Stimulated activated naive CD4-positive, alpha-beta T cell treated with Interleukin-2 at 50 U/mL for 16 hours (primary cell): ENCODE results near the gene EPHA8.

ENCODE experiments used
- DNase-seq: peaks from one replicate; lab custom pipeline; 2025; lab: John Stamatoyannopoulos, UW

The EPHA8 gene

GRCh38 chr1:22567197-22567596 lies 3.9 kb downstream of the EPHA8 start:
- no peak for DNase-seq

DNA sequence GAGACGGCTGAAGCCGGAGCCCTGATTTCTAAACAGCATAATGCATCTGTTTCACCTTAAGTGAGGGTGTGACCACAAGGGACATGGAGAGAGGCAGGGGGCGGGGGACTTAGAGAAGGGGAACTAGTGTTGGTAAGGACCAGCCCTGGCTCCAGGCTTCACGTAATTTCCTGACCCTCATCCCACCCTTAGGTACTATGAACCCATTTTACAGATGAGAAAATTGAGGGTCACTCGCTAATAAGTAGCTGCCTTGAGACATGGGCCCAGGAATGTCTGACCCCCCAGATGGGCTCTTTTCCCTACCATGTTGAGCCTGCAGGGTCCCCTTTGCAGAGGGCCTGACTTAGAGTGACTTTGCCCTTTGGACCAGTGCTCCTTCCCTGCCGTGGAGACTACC lies 4.7 kb downstream of the EPHA8 start:
- no peak for DNase-seq

DNA sequence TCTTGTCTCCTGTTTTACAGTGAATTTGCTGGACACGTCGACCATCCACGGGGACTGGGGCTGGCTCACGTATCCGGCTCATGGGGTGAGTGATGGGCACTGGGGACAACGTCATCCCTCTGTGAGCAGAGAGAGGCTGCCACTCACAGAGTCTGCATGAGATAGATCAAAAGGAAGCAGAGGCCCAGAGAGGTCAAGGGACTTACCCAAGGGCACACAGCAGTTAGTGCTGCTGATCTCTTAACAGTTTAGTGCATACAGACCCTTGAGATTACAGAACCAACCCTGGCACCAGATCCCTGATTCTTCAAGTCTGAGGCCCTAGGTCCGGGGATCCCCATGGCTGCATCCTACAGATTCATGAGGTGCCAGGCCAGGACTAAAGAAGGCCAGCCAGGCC lies 6.0 kb downstream of the EPHA8 start:
- DNase-seq = no peak

- no peak for DNase-seq
Measured at GRCh38 chr1:22570140-22570909, 7.0 kb downstream of the EPHA8 start.

DNA sequence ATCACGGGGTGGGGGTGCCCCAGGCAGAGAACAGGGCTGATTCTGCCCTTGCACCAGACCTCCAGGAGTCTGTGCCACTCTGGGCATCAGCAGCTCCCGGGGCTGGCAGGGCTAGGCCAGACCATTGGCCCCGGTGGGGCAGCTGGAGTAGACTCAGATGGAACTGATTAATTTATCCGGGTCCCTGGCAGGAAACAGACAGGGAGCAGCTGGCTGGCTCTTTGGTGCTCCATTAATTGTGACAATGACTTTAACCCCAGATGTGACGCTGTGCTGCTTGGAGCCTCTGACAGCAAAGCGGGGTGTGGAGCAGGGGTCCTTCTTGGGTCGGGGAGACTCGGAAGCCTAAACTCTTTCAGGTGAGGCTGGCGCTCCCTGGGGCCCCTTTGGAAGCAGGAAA lies 9.5 kb downstream of the EPHA8 start:
- DNase-seq = no peak

GRCh38 chr1:22573237-22573636 lies 9.9 kb downstream of the EPHA8 start:
- DNase-seq = no peak

GRCh38 chr1:22575532-22576149 lies 12.4 kb downstream of the EPHA8 start:
- DNase-seq = no peak

GRCh38 chr1:22576150-22576544 lies 12.9 kb downstream of the EPHA8 start:
- no peak for DNase-seq

- DNase-seq = no peak
Measured at GRCh38 chr1:22576617-22577016, 13.3 kb downstream of the EPHA8 start.

DNA sequence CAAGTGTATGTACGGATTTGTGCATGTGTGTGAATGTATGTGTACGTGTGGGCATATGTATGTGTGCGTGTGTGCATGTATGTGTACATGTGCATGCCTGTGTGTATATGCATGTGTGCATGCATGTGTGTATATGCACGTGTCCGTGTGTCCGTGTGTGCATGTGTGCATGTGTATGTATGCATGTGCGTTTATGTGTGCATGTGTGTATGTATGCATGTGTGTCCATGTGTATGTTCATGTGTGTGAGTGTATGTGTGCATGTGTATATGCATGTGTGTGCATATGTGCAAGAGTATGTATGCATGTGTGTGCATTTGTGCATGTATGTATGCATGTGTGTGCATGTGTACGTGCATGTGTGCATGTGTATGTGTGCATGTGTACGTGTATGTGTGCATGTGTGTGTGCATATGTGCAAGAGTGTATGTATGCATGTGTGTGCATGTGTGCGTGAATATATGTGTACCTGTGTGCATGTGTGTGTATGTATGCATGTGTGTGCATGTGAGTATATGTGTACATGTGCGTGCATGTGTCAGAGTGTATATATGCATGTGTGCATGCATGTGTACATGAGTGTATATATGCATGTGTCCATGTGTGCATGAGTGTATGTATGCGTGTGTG lies 15.6 kb downstream of the EPHA8 start:
- DNase-seq = no peak

DNA sequence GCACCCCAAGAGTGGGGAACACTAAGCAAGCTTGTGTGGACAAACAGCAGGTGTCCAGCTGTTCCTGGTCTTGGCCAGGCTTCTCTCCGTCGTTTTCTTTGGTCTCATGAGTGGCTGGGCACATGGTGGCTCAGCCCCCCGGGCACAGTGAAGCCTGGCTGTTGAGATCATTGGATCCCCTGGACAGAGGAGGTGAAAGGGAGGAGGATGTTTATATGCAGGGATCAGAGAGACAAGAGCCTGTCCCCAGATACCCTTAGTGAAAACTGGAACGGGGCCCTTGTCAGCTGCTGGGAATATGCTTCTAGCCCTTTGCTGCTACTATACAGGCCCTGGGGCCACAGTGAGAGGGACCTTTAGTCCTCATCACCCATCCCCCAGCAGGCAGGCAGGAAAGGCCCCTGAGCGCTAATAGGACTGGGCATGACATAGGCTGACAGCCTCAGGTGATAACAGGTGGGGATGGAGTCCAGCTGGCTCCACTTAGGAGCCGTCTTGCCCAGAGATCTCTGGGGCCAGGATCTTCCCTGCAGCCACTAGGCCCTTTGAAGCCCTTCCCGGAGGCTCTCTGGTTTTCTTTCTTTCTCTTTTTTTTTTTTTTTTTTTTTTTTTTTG lies 16.4 kb downstream of the EPHA8 start:
- DNase-seq = no peak

DNA sequence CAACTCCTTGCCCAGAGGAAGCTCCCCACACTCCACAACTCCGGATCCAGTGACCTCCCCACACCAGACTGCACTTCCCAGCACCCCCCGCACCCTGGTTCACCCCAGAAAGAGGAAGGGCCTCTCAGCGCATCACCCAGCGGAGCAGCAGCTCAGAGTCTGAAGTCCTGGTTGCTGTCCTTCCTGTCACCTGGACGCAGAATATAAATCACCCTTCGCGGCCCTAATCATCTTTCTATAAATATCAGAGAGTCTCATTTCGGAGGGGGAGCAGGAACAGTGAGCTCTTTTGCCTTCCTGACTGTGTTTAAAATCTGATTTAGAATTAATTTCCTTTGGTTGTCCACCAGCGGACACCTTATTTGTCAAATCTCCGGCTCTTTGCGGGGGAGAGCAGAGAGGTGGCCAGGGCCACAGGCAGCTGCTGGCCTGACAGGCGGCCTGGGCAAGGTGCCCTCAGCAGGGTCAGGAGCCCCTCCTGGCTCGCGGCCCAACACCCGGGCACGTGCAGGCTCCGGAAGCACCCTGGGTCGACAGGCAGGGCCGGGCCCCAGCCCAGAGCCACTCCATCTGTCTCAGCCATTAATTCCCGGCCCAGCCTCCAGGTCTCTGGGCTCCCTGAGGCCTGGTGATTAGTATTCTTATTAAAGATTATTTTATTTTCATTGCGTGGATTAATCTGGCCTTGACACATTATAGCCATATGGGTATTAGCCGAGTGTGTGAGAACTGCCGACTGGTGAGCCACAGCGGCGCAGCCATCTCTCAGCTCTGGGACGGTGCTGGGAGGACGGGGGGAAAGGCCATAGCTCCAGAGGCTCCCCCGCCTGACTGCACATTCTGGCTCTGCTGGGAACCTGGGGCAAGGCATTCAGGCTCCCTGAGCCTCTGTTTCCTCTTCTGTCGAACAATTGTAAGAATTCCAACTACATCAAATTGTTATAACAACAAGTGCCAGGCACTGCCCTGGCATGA lies 19.7 kb downstream of the EPHA8 start:
- DNase-seq = no peak

DNA sequence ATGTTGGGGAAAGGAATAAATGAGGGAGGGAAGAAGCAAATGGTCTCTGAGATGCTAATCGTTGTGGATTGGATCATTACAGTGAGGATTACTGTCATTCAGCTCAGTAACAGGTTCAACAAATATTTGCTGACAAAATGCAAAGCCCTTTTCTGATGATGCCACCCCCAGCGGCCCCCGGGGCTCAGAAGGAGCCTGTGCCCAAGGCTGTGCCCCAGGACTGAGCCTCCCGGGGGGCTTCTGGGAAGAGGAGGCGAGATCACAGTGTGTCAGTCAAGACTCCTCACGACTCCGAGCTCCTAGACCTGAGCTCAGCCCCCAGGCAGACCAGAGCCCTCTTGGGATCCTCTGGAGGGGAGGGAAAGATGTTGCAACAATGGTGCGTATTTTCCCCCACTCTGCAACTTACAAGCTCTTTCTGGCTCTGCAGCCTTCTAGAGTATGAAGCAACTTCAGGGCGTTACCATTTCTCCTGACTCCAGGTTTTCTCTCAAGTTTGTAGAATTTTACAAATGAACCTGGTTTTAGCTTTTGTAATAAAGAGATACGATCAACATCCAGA lies 20.8 kb downstream of the EPHA8 start:
- DNase-seq = no peak

- no peak for DNase-seq
Measured at GRCh38 chr1:22584970-22585369, 21.7 kb downstream of the EPHA8 start.

GRCh38 chr1:22585471-22585870 lies 22.2 kb downstream of the EPHA8 start:
- no peak for DNase-seq

GRCh38 chr1:22586356-22587130 lies 23.3 kb downstream of the EPHA8 start:
- DNase-seq = no peak

DNA sequence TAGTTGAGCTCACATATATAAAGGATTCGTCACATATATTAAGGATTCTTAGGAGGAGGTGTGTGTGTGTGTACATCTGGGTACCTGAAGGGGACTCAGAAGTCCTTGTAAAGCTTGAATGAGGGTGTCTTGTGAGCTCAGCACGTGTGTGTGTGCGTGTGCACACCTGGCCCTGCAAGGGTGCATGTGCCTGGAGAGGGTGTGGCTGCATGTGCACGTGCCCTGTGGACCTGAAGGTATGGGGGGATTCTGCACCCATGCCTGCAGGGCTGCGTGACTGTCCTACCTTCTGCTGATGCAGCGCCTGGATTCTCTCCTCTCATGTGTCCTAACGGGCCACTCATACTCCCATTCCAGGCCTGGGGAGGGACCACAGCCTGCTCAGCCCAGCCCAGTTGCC lies 24.0 kb downstream of the EPHA8 start:
- DNase-seq = no peak

- no peak for DNase-seq
Measured at GRCh38 chr1:22588899-22589422, 25.7 kb downstream of the EPHA8 start.

DNA sequence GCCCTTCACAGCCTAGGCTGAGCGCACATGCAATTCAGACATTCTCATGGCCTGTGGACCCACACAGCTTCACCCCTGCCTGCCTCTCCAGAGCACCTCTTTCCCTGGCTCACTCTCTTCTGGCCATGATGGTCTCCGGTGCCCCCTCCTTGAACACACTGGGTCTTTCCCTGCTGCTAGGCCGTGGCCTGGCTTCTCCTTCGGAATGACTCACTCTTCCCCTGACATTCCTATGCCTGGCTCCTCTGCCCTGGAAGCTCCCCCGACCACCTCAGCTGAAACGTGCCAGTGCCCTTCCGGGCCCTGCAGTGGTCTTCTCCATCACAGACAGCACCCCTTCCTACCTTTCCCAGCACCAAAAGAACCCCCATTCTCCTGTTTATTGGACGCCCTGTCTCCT lies 28.3 kb downstream of the EPHA8 start:
- DNase-seq = no peak

DNA sequence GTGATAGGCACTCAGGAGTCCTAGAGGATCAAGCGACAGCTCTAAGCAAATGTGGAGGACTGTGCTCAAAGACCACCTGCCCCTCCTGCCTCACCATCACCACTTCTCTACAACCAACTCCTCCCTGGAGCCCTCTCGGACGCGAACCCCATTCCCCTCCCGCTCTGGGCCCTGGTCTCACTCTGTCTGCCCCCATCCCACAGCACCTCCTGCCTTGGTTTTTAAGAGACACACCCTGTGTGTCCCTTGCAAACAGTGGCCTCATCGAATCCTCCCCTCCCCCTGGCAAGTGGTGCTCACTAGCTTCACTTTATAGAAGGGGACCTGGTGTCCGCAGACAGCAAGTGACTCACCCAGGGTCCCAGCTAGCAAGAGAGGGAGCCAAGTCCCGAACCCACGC lies 28.8 kb downstream of the EPHA8 start:
- DNase-seq = no peak
